HUES64 (cell line): ENCODE data around the gene PIEZO2.
"Not testable (repeated sequence)": the region's sequence is repeated elsewhere in the genome, so short reads cannot be mapped to it uniquely, and the experiment has no call there.

Source experiments
- H3K27ac ChIP-seq: 2 replicates; pipeline ENCODE4 v1.7.0; 2013; ENCODE audit warnings: low read depth, low read length, inconsistent platforms
- H3K27me3 ChIP-seq: 2 replicates; pipeline ENCODE4 v1.6.1; 2013; ENCODE audit warnings: mild to moderate bottlenecking, low read length; ENCODE audit not compliant: insufficient read depth
- H3K36me3 ChIP-seq: 2 replicates; pipeline ENCODE4 v1.6.1; 2013; ENCODE audit warnings: mild to moderate bottlenecking, low read length; ENCODE audit not compliant: insufficient read depth
- H3K4me1 ChIP-seq: 2 replicates; pipeline ENCODE4 v1.6.1; 2013; ENCODE audit warnings: mild to moderate bottlenecking, low read length, moderate library complexity; ENCODE audit not compliant: insufficient read depth
- H3K4me3 ChIP-seq: 2 replicates; pipeline ENCODE4 v1.5.1; 2013; ENCODE audit warnings: mild to moderate bottlenecking, low read length, moderate library complexity
- H3K9ac ChIP-seq: 2 replicates; pipeline ENCODE4 v1.6.1; 2013; ENCODE audit warnings: mild to moderate bottlenecking, low read depth, low read length
- H3K9me3 ChIP-seq: 2 replicates; pipeline ENCODE4 v1.6.1; 2013; ENCODE audit warnings: low read depth, low read length; ENCODE audit not compliant: insufficient read depth
- WGBS: fragments of 150-250, 120-280 bp; methylation state at CpG from one replicate; pipeline ENCODE4 v1.1.7; 2013; ENCODE audit warnings: missing lambda C conversion rate; 5-methylcytosine and 5-hydroxymethylcytosine counted together

Gene PIEZO2

DNA sequence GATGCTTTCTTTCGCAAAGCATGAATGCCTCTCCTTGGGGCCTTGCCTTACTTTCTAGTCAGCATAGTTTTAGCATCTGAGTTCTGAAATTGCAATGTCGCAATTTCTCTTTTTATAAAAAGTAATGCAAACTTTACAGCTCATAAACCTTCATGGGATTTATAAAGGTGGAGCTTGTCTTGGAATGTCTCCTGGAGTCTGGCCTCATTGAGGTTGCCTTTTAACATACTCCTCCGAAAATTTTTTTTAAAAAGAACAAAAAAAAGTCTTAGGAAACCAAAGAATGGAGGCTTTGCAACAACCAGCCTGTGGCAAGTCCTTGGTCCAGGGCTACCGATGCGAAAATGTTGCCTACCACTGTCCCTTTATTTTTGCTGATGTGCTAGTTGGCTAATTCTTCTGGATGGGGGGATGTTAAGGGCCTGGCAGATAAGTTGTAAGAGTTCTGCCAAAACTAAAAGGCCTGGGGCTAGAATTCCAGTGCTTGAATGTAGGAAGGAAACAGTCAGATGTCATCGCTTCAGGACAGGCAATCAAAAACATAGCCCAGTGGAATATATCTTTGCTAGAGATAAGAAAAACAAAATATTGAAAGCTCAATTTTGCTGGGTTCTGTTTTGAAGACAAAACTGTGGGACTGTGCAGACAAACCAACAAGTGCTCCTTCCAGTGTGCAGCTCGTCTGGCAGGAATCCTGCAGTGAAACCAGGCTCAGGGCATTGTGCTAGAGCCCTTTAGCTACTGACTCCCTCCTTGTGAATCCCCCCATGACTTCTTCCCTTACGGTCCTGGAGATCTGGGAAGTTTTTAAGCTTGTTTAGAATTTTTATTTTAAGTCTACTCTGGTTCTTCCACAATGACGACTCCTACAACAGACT lies 213.0 kb downstream of the PIEZO2 start:
- Histone ChIP-seq H3K4me1 (peaks cover 16% of the 10 kb centered on the region), H3K27me3 (no peaks in the 10 kb centered on the region), H3K27ac (no peak overlapping the region), H3K9ac (no peak overlapping the region), H3K9me3 (no peaks in the 10 kb centered on the region), H3K4me3 (no peak overlapping the region), H3K36me3 (no peaks in the 10 kb centered on the region)
- WGBS = 84% methylated on average over 7 of the region's 9 CpGs

DNA sequence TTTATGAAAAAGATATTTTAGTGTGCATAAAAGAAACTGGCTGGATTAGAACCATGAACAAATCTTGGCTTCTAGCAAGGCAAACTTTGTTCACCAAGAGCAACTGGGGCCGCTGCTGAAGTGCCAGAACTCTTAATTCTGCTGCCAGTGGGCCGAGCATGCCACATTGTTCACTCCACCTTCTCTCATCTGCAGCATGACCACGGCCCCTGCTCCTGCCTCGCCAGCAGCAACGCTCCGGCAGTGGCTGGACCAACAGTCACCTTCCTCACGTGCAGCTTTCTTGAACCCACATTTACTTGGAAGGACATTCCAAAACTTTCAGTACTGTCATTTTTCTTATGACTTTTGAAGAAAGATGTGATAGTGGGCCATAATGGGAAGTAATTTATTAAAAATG lies 213.8 kb downstream of the PIEZO2 start:
- Histone ChIP-seq H3K4me3 (no peak overlapping the region), H3K36me3 (no peaks in the 10 kb centered on the region), H3K4me1 (peaks cover 18% of the 10 kb centered on the region), H3K27me3 (no peaks in the 10 kb centered on the region), H3K9ac (no peak overlapping the region), H3K9me3 (no peaks in the 10 kb centered on the region), H3K27ac (no peak overlapping the region)
- 94% methylated on average over 7 of the region's 7 CpGs for WGBS

DNA sequence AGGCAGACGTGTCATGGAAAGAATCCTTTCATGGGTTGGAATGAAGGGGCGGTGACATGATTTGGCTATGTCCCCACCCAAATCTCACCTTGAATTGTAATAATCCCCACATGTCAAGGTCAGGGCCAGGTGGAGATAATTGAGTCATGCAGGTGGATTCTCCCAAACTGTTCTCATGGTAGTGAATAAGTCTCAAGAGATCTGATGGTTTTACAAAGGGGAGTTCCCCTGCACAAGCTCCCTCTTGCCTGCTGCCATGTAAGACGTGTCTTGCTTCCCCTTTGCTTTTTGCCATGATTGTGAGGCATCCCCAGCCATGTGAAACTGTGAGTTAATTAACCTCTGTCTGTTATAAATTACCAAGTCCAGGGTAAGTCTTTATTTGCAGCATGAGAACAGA lies 215.7 kb downstream of the PIEZO2 start:
- WGBS = 97% methylated on average over 3 of the region's 3 CpGs
- H3K9ac ChIP-seq = not testable (repeated sequence)

DNA sequence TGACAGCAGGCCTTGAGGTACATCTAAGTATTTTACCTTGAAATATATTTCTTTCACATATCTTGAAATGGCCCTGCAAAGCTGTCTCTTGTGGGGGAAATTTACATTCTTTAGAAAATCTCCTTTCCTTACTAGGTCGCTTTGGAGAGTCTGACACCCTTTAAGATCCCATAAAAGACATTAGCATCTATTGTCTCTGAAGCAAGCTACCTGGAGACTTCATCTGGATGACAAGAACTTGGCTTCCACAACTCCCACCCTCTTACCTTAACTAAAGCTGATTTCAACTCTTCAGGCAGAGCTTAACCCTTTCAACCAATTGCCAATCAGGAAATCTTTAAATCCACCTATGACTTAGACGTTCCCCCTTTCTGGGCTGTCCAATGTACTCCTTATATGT lies 219.3 kb downstream of the PIEZO2 start:
- Histone ChIP-seq H3K27ac (peak overlapping the region; percentile 67; the same call in 1 of the 2 replicates), H3K36me3 (no peaks in the 10 kb centered on the region), H3K4me3 (no peak overlapping the region), H3K27me3 (no peaks in the 10 kb centered on the region), H3K9ac (no peak overlapping the region), H3K9me3 (no peaks in the 10 kb centered on the region), H3K4me1 (peaks cover 47% of the 10 kb centered on the region)
- 6% methylated on average over 2 of the region's 2 CpGs for WGBS

More for the DNA sequence above, 215.7 kb downstream of the PIEZO2 start:
- H3K36me3 ChIP-seq, H3K4me3 ChIP-seq, H3K27me3 ChIP-seq, H3K9me3 ChIP-seq, H3K27ac ChIP-seq: not testable (repeated sequence)
- H3K4me1 ChIP-seq = peaks cover 38% of the 10 kb centered on the region

DNA sequence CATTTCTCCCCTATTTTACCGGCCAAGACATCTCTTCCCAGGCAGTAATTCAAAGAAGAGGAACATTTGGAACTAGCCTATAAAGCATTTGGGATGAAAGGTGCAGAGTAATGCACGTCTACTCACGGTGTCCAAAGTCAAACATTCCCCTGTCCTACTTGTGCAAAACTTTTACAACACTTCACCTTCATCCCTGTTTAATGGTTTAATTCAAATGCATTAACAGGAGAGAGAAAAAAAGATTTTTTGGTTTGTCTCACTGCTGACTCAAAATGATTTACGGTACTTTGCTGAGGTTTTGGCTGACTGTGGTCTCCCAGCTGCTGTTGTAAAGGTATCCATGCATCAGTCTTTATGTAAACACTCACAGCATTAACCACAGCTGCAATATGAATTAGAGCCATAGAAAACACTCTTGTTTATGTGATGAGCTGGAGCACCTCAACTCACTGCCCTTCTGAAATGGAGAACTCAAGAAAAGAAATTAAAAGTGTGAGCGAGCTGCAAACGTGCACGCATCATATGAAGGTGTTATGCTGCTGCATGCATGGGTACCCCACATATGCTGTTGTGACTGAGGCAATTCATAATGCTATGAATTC lies 220.5 kb downstream of the PIEZO2 start:
- H3K4me1 ChIP-seq = peaks cover 43% of the 10 kb centered on the region

DNA sequence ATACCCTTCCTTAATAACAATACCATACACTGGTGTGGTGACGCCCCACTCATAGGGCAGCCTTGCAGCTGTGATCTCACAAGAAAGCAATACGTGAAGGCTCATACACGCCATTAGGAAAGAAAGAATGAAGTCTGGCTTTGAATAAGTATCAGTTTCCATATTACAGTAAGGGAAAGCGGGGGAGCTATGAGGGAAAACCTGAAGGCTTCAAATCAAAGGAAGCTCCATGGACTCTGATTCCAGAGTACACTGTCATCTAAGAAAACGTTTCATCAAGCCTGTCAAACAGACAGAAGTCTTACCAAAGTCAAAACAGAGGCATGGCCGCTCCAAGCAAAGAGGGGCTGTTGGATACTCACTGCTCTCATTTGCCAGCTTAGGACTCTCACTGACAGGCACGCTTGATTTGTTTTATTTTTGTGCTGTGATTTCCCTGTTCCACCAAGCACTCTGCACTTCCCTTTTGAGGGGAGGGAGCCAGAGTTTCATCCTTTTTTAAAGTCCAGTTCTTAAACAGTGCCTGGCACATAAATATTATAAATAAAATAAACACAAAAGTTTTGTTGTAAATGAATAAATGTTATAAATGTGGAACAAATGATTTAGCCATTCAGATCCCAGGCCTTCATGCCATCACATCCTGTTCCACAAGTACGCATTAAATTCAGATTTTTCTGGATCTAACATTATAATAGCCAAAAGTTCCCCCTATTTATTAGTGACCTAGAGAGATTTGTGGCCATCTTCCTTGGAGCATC lies 221.2 kb downstream of the PIEZO2 start:
- WGBS = 70% methylated on average over 8 of the region's 8 CpGs
- no peaks in the 10 kb centered on the region for H3K36me3 ChIP-seq
- H3K4me3 ChIP-seq = no peak overlapping the region
- H3K9me3 ChIP-seq = no peaks in the 10 kb centered on the region
- no peak overlapping the region for H3K27ac ChIP-seq
- H3K27me3 ChIP-seq = no peaks in the 10 kb centered on the region
- no peak overlapping the region for H3K9ac ChIP-seq
- H3K4me1 ChIP-seq = peaks cover 43% of the 10 kb centered on the region

More for the DNA sequence above, 220.5 kb downstream of the PIEZO2 start:
- H3K27ac ChIP-seq = peak overlapping the region; percentile 34; the same call in 1 of the 2 replicates
- H3K4me3 ChIP-seq = no peak overlapping the region
- 62% methylated on average over 7 of the region's 7 CpGs for WGBS
- no peaks in the 10 kb centered on the region for H3K9me3 ChIP-seq
- H3K27me3 ChIP-seq = no peaks in the 10 kb centered on the region
- H3K36me3 ChIP-seq = no peaks in the 10 kb centered on the region
- H3K9ac ChIP-seq = no peak overlapping the region

DNA sequence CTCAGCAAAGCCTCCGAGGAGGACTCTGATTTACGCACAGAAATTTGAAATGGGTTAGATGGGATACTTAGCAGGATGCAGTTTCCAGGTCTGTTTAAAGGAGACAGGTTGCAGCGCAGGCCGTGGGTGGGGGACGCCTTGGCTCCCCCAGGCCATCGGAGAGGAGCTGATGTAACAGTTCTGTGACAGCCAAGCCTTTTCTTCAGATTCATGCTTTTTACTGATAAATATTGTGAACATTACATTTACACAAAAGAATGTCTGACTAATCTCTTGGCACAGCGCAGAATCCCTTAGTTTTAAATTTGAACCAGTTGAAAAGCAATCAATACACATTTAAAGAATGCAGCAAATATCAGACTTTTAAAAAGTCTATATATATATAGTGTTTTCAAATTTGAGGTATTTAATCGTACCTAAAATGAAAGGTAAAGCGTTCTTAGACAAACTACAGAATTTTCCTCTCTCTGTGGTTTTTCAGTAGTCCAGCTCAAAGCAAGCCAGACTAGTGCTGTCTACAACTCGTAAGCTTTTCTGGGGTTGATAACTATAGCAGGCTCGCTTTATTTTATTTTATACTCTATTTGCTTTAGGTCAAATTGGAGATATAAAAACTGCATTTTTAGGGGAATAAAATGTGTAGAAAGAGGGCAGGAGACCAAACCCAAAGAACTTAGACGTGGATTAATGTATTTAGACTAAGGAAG lies 221.9 kb downstream of the PIEZO2 start:
- no peaks in the 10 kb centered on the region for H3K36me3 ChIP-seq
- WGBS = 90% methylated on average over 11 of the region's 12 CpGs
- H3K9ac ChIP-seq = no peak overlapping the region
- no peaks in the 10 kb centered on the region for H3K9me3 ChIP-seq
- H3K4me1 ChIP-seq = peaks cover 45% of the 10 kb centered on the region
- H3K27ac ChIP-seq = no peak overlapping the region
- H3K4me3 ChIP-seq = no peak overlapping the region
- no peaks in the 10 kb centered on the region for H3K27me3 ChIP-seq

DNA sequence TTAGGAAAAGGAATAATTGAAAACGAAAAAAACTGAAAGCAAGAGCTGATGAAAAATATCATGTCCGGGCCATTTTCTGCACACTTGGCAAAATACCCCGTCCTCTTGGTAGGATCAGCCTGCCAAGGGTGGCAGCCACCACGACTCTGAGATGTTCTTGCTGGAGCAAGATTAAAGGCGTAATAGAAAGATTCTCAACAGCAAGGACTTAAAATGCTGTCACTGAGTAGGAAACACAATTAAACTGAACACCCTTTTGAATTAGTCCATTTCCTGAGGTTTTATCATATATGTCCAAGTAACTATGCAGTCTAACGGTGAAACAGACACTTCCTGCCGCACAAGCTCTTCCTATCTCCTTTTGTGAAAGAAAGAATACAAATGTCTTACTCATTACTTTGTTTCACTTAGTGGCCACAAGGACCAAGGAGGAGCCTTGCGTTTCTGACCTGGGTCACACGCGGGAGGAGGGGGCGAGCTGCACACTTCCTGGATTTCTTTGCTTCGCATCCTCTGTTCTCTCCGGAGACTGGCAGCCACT lies 222.7 kb downstream of the PIEZO2 start:
- 87% methylated on average over 13 of the region's 13 CpGs for WGBS
- no peaks in the 10 kb centered on the region for H3K27me3 ChIP-seq

DNA sequence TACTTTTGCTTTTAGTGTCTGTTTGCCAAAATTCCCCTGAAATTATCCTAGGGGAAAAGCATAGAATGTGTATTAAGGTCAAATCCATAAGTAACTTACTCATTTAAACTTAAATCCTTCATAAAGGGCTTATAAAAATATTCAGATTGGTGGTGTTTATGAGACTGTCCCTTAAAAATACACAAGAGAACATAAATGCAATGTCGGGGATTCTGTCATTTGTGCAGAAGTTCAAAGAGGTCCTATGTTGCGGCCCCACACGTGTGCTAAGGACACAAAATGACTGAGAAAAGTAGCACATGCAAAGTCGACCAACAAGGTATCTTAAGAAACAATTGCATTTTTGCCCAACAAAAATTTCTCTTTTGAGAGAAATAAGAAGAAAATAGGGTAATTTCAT lies 225.1 kb downstream of the PIEZO2 start:
- Histone ChIP-seq H3K9ac (no peak overlapping the region), H3K9me3 (no peaks in the 10 kb centered on the region), H3K4me1 (peaks cover 33% of the 10 kb centered on the region), H3K4me3 (no peak overlapping the region), H3K27me3 (no peaks in the 10 kb centered on the region), H3K27ac (no peak overlapping the region), H3K36me3 (no peaks in the 10 kb centered on the region)
- 98% methylated on average over 4 of the region's 4 CpGs for WGBS

More for the DNA sequence above, 222.7 kb downstream of the PIEZO2 start:
- H3K27ac ChIP-seq = no peak overlapping the region
- H3K9ac ChIP-seq = no peak overlapping the region
- peaks cover 49% of the 10 kb centered on the region for H3K4me1 ChIP-seq
- no peaks in the 10 kb centered on the region for H3K9me3 ChIP-seq
- no peaks in the 10 kb centered on the region for H3K36me3 ChIP-seq
- no peak overlapping the region for H3K4me3 ChIP-seq

DNA sequence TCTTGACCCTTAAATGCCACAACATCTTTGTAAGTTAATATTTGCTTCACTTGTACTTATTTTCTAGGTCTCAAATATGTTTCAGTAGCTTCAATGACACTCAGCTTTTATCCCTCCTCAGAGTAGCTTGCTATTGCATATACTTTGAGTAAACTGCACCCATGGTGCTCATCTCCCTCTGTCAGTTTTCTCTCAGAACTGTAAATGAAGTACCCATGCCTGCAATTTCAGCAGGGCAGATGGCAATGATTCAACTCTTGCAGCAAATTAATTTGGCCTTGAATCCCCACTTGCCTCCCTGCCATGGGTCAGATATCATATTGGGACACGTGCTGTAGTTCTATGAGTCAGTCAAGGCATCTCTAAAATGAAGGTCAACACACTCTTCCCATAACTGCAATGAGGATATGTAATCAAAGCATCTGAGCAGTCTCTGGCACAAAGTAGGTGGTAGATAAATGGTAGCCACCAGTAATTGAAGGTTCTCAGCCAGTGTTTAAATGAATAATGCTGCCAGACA lies 225.8 kb downstream of the PIEZO2 start:
- 88% methylated on average over 1 of the region's 1 CpG for WGBS
- H3K9me3 ChIP-seq = no peaks in the 10 kb centered on the region
- peaks cover 26% of the 10 kb centered on the region for H3K4me1 ChIP-seq
- H3K4me3 ChIP-seq = no peak overlapping the region
- no peaks in the 10 kb centered on the region for H3K27me3 ChIP-seq
- H3K27ac ChIP-seq = no peak overlapping the region
- no peaks in the 10 kb centered on the region for H3K36me3 ChIP-seq
- H3K9ac ChIP-seq = no peak overlapping the region
